Measurements from ENCODE around the gene CCDC150.

DNA sequence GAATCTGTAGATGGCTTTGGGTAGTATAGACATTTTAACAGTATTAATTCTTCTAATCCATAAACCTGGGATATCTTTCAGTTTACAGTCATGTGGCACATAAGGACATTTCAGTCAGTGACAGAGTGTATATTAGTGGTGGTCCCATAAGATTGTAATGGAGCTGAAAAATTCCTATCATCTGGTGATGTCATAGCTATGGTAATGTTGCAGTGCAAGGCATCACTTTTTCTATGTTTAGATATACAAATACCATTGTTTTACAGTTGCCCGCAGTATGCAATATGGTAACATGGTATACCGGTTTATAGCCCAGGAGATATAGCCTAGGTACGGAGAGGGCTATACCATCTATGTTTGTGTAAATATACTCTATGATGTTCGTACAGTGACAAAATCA lies 9.7 kb downstream of the CCDC150 start:
- TF ChIP-seq, protein P1, sequence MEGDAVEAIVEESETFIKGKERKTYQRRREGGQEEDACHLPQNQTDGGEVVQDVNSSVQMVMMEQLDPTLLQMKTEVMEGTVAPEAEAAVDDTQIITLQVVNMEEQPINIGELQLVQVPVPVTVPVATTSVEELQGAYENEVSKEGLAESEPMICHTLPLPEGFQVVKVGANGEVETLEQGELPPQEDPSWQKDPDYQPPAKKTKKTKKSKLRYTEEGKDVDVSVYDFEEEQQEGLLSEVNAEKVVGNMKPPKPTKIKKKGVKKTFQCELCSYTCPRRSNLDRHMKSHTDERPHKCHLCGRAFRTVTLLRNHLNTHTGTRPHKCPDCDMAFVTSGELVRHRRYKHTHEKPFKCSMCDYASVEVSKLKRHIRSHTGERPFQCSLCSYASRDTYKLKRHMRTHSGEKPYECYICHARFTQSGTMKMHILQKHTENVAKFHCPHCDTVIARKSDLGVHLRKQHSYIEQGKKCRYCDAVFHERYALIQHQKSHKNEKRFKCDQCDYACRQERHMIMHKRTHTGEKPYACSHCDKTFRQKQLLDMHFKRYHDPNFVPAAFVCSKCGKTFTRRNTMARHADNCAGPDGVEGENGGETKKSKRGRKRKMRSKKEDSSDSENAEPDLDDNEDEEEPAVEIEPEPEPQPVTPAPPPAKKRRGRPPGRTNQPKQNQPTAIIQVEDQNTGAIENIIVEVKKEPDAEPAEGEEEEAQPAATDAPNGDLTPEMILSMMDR (IDR thresholded peaks at IDR 0.05) = no peak
- TF ChIP-seq EZH2 (IDR thresholded peaks at IDR 0.05) = no peak

All from neural progenitor cell (in vitro differentiated cells).